ENCODE measurements around the gene NPAS3. TPM values are rescaled to one million over a fixed set of nuclear protein-coding genes. Genes with fewer than 3 reads are reported as not detected.

Gene NPAS3
- total RNA-seq, 1 experiment from 2014 or later, result 15.6 TPM

GRCh38 chr14:33404964-33405574 is 466.4 kb downstream of the NPAS3 start:
- POLR2A ChIA-PET (ENCODE audit: low non-redundant PET), result interaction anchor here (0.5 to 0.7 kb wide), 2 partner anchors 30 to 1530 kb away, joined by 3 to 18 read pairs; no protein-coding TSS in a partner anchor
- Histone ChIP-seq H3K27me3 (replicated peaks; ENCODE audit: insufficient read depth, low read depth, low read length, poor library complexity) (no peaks in the 10 kb centered on the region), H3K27ac (ENCODE audit: low read depth, low read length, poor library complexity, severe bottlenecking) (no peak overlapping the region), H3K4me3 (ENCODE audit: low read depth, low read length, poor library complexity, severe bottlenecking) (no peak overlapping the region), H3K9me3 (ENCODE audit: low read depth, low read length, poor library complexity, severe bottlenecking) (peaks cover 15% of the 10 kb centered on the region), H3K4me1 (ENCODE audit: insufficient read depth, low read length, poor library complexity, severe bottlenecking) (peaks cover 10% of the 10 kb centered on the region), H3K36me3 (ENCODE audit: insufficient read depth, low read length, poor library complexity, severe bottlenecking) (no peaks in the 10 kb centered on the region)
- no TSS peak for BruUV-seq (replicated peaks)
- CTCF ChIA-PET, result no interaction called here
- intact Hi-C loops (cut with micrococcal nuclease; ENCODE audit: unreplicated experiment), result no loop called here
- DNase-seq (ENCODE audit: low spot score), result no peak
- TF ChIP-seq EZH2 (IDR thresholded peaks at IDR 0.05; ENCODE audit: borderline replicate concordance, low read depth, low read length, poor library complexity, severe bottlenecking), result no peak
- no peak for TF ChIP-seq CTCF (conservative IDR thresholded peaks at IDR 0.05; ENCODE audit: low read depth, low read length)

GRCh38 chr14:33406766-33407165 is 468.1 kb downstream of the NPAS3 start:
- BruUV-seq (replicated peaks), result no TSS peak
- Histone ChIP-seq H3K4me1 (ENCODE audit: insufficient read depth, low read length, poor library complexity, severe bottlenecking) (peaks cover 10% of the 10 kb centered on the region), H3K27me3 (replicated peaks; ENCODE audit: insufficient read depth, low read depth, low read length, poor library complexity) (no peaks in the 10 kb centered on the region), H3K27ac (ENCODE audit: low read depth, low read length, poor library complexity, severe bottlenecking) (no peak overlapping the region), H3K4me3 (ENCODE audit: low read depth, low read length, poor library complexity, severe bottlenecking) (no peak overlapping the region), H3K9me3 (ENCODE audit: low read depth, low read length, poor library complexity, severe bottlenecking) (peaks cover 15% of the 10 kb centered on the region), H3K36me3 (ENCODE audit: insufficient read depth, low read length, poor library complexity, severe bottlenecking) (no peaks in the 10 kb centered on the region)
- POLR2A ChIA-PET (ENCODE audit: low non-redundant PET), result no interaction called here
- intact Hi-C loops (cut with micrococcal nuclease; ENCODE audit: unreplicated experiment), result no loop called here
- CTCF ChIA-PET, result no interaction called here
- DNase-seq (ENCODE audit: low spot score), result peak; percentile 86
- TF ChIP-seq CTCF (conservative IDR thresholded peaks at IDR 0.05; ENCODE audit: low read depth, low read length) (no peak), EZH2 (IDR thresholded peaks at IDR 0.05; ENCODE audit: borderline replicate concordance, low read depth, low read length, poor library complexity, severe bottlenecking) (no peak)

- H3K4me3 ChIP-seq (ENCODE audit: low read depth, low read length, poor library complexity, severe bottlenecking), result no peak overlapping the region
- no TSS peak for BruUV-seq (replicated peaks)
- POLR2A ChIA-PET (ENCODE audit: low non-redundant PET), result no interaction called here
- DNase-seq (ENCODE audit: low spot score), result no peak
- H3K27ac ChIP-seq (ENCODE audit: low read depth, low read length, poor library complexity, severe bottlenecking), result no peak overlapping the region
- H3K9me3 ChIP-seq (ENCODE audit: low read depth, low read length, poor library complexity, severe bottlenecking), result peaks cover 15% of the 10 kb centered on the region
- no peaks in the 10 kb centered on the region for H3K27me3 ChIP-seq (replicated peaks; ENCODE audit: insufficient read depth, low read depth, low read length, poor library complexity)
- no peaks in the 10 kb centered on the region for H3K36me3 ChIP-seq (ENCODE audit: insufficient read depth, low read length, poor library complexity, severe bottlenecking)
- peaks cover 10% of the 10 kb centered on the region for H3K4me1 ChIP-seq (ENCODE audit: insufficient read depth, low read length, poor library complexity, severe bottlenecking)
- CTCF ChIA-PET, result no interaction called here
- intact Hi-C loops (cut with micrococcal nuclease; ENCODE audit: unreplicated experiment), result no loop called here
- TF ChIP-seq CTCF (conservative IDR thresholded peaks at IDR 0.05; ENCODE audit: low read depth, low read length) (no peak), EZH2 (IDR thresholded peaks at IDR 0.05; ENCODE audit: borderline replicate concordance, low read depth, low read length, poor library complexity, severe bottlenecking) (no peak)
Measured at GRCh38 chr14:33408291-33408690, 469.6 kb downstream of the NPAS3 start.
